IMR-90 (cell line): ENCODE results near the gene RAB14. TPM values are rescaled to one million over a fixed set of nuclear protein-coding genes. Genes with fewer than 3 reads are reported as not detected.
A peak's percentile ranks its signal among the peaks of the same experiment; 100 is the strongest.
"Not testable (repeated sequence)": the region's sequence is repeated elsewhere in the genome, so short reads cannot be mapped to it uniquely, and the experiment has no call there.

Experiments used
- ATAC-seq: fragments of 200-7000 bp; cut with Tn5 transposase; 2 replicates; pipeline ENCODE4 v1.9.1; 2020; ENCODE audit warnings: low read depth, mild to moderate bottlenecking, moderate library complexity
- BruUV-seq: library from RNA; stranded (reverse); fragments of 400-500 nt; replicated peaks from 2 replicates; lab custom pipeline; 2021; lab: Mats Ljungman, UMichigan
- CTCF ChIA-PET: fragments of 300-600 bp; formaldehyde crosslinking; extraction: SDS; loops from one replicate; lab custom pipeline; 2021; ENCODE audit warnings: antibody characterized with exemption; lab: Yijun Ruan, JAX
- POLR2A ChIA-PET: fragments of 300-600 bp; sonication (Branson Sonifier 250); formaldehyde crosslinking; loops from one replicate; lab custom pipeline; 2022; ENCODE audit warnings: antibody characterized with exemption; ENCODE audit not compliant: unreplicated experiment; lab: Charles Lee
- DNase-seq: peaks from one replicate; pipeline ENCODE4 v3.0.0; 2013
- H2AFZ ChIP-seq: replicated peaks from 2 replicates; pipeline ENCODE3; 2013; ENCODE audit warnings: low read length, mild to moderate bottlenecking; ENCODE audit not compliant: poor library complexity
- H2AK5ac ChIP-seq: 2 replicates; pipeline ENCODE4 v1.6.1; 2013; ENCODE audit warnings: low read depth, low read length, inconsistent platforms
- H2AK9ac ChIP-seq: replicated peaks from 2 replicates; pipeline ENCODE3; 2013; ENCODE audit warnings: mild to moderate bottlenecking, low read depth, low read length, moderate library complexity; ENCODE audit not compliant: poor library complexity
- H2BK120ac ChIP-seq: 2 replicates; pipeline ENCODE4 v1.6.1; 2013; ENCODE audit warnings: low read depth, low read length, inconsistent platforms
- H2BK15ac ChIP-seq: 3 replicates; pipeline ENCODE4 v1.6.1; 2013; ENCODE audit warnings: low read depth, low read length, inconsistent platforms
- H2BK20ac ChIP-seq: 2 replicates; pipeline ENCODE4 v1.6.1; 2013; ENCODE audit warnings: low read depth, mild to moderate bottlenecking, inconsistent platforms, low read length, moderate library complexity
- H2BK5ac ChIP-seq: 2 replicates; pipeline ENCODE4 v1.6.1; 2013; ENCODE audit warnings: mild to moderate bottlenecking, low read depth, low read length, inconsistent platforms; ENCODE audit not compliant: poor library complexity, severe bottlenecking
- H3K14ac ChIP-seq: replicated peaks from 2 replicates; pipeline ENCODE4 v1.6.1; 2013; ENCODE audit warnings: low read depth, low read length, inconsistent platforms
- H3K18ac ChIP-seq: 2 replicates; pipeline ENCODE4 v1.6.1; 2013; ENCODE audit warnings: low read depth, low read length, control low read depth
- H3K23ac ChIP-seq: 2 replicates; pipeline ENCODE4 v1.6.1; 2013; ENCODE audit warnings: low read depth, low read length, inconsistent platforms
- H3K27ac ChIP-seq: 2 replicates; pipeline ENCODE4 v1.5.1; 2013; ENCODE audit warnings: mild to moderate bottlenecking, control low read depth, low read length; ENCODE audit not compliant: insufficient read depth
- H3K27me3 ChIP-seq: 2 replicates; pipeline ENCODE4 v1.6.1; 2013; ENCODE audit warnings: low read length; ENCODE audit not compliant: control insufficient read depth, insufficient read depth
- H3K36me3 ChIP-seq: 2 replicates; pipeline ENCODE4 v1.6.1; 2013; ENCODE audit warnings: low read length, mixed read lengths; ENCODE audit not compliant: control insufficient read depth, insufficient read depth
- H3K4ac ChIP-seq: 2 replicates; pipeline ENCODE4 v1.6.1; 2013; ENCODE audit warnings: low read depth, low read length, inconsistent platforms
- H3K4me1 ChIP-seq: 2 replicates; pipeline ENCODE4 v1.6.1; 2013; ENCODE audit warnings: low read length, mixed read lengths; ENCODE audit not compliant: control insufficient read depth, insufficient read depth
- H3K4me2 ChIP-seq: 2 replicates; pipeline ENCODE4 v1.6.1; 2013; ENCODE audit warnings: low read depth, mild to moderate bottlenecking, control low read depth, low read length, moderate library complexity
- H3K4me3 ChIP-seq: 2 replicates; pipeline ENCODE4 v1.5.1; 2013; ENCODE audit warnings: low read depth, mild to moderate bottlenecking, control low read depth, low read length, moderate library complexity; ENCODE audit not compliant: insufficient read depth
- H3K56ac ChIP-seq: 2 replicates; pipeline ENCODE4 v1.6.1; 2013; ENCODE audit warnings: low read length, inconsistent platforms; ENCODE audit not compliant: insufficient read depth; ENCODE audit errors: extremely low read depth
- H3K79me1 ChIP-seq, 2 experiments: 2 replicates each; pipeline ENCODE4 v1.6.1; 2013; ENCODE audit warnings: low read length in 2 of 2, inconsistent platforms in 1 of 2, low read depth in 1 of 2
- H3K9ac ChIP-seq: 2 replicates; pipeline ENCODE4 v1.6.1; 2013; ENCODE audit warnings: low read depth, low read length, control low read depth
- H3K9me1 ChIP-seq: 2 replicates; pipeline ENCODE4 v1.6.1; 2013; ENCODE audit warnings: low read length, inconsistent platforms; ENCODE audit not compliant: insufficient read depth
- H3K9me3 ChIP-seq: 2 replicates; pipeline ENCODE4 v1.6.1; 2013; ENCODE audit warnings: low read length; ENCODE audit not compliant: control insufficient read depth, insufficient read depth
- H4K20me1 ChIP-seq: 2 replicates; pipeline ENCODE4 v1.6.1; 2013; ENCODE audit warnings: low read length, inconsistent platforms; ENCODE audit not compliant: insufficient read depth
- H4K5ac ChIP-seq: 2 replicates; pipeline ENCODE4 v1.6.1; 2013; ENCODE audit warnings: mild to moderate bottlenecking, low read depth, low read length, control low read depth
- H4K8ac ChIP-seq, 2 experiments: 2 replicates each; pipeline ENCODE4 v1.6.1; 2013; ENCODE audit warnings: low read depth in 2 of 2, low read length in 2 of 2, control low read depth in 1 of 2, inconsistent platforms in 1 of 2
- H4K91ac ChIP-seq: 2 replicates; pipeline ENCODE4 v1.6.1; 2013; ENCODE audit warnings: low read depth, low read length, inconsistent platforms; ENCODE audit not compliant: insufficient read depth
- CEBPB ChIP-seq: IDR thresholded peaks from 2 replicates; pipeline ENCODE4 v1.6.1; 2012; ENCODE audit warnings: low read depth, low read length, improper control_type of control experiment
- SMC3 ChIP-seq: fragments of 150-350 bp; IDR thresholded peaks from 2 replicates; pipeline ENCODE4 v1.6.1; 2016; ENCODE audit warnings: low read depth, mild to moderate bottlenecking, antibody characterized with exemption, low read length, moderate library complexity
- WGBS, 2 experiments: methylation state at CpG; one replicate each; pipeline versions ENCODE4 v1.1.5 to v1.1.7; 2013; ENCODE audit warnings: missing lambda C conversion rate in 2 of 2; ENCODE audit not compliant: insufficient read length in 1 of 2; ENCODE audit errors: extremely low coverage in 2 of 2; 5-methylcytosine and 5-hydroxymethylcytosine counted together
- dilution Hi-C: fragments of 300-500 bp; cut with HindIII; formaldehyde crosslinking; loops from one replicate; pipeline ENCODE4 v1.14.3; 2018; ENCODE audit warnings: low sequenced_read_pairs; ENCODE audit not compliant: unreplicated experiment
- in situ Hi-C: fragments of 300-500 bp; cut with MboI; formaldehyde crosslinking; loops from 3 replicates; pipeline ENCODE4 v1.14.3; 2019; ENCODE audit warnings: low sequenced_read_pairs, inconsistent platforms, mixed read lengths
- intact Hi-C: fragments of 100-400 bp; cut with micrococcal nuclease; formaldehyde crosslinking; loops from 2 replicates; pipeline ENCODE4 v1.10.0; 2022
- polyA plus RNA-seq, 3 experiments: library from polyadenylated mRNA; depleted of rRNA; stranded (reverse); fragments of >200 nt; gene quantifications; 2 replicates each; pipeline ENCODE4 v1.2.3, GENCODE V29; 2012; ENCODE audit warnings: low replicate concordance in 1 of 3
- total RNA-seq: library from RNA; depleted of rRNA; stranded (reverse); fragments of >200 nt; gene quantifications from 2 replicates; pipeline ENCODE4 v1.2.3, GENCODE V29; 2012

Gene RAB14
- total and polyA plus RNA-seq, 2 of the 4 experiments (the other 2 are of a cell fraction) = 20.1 to 29.3 TPM

- no peak overlapping the region for H2AK5ac ChIP-seq
- H3K27me3 ChIP-seq = no peaks in the 10 kb centered on the region
- H3K36me3 ChIP-seq = peaks cover 19% of the 10 kb centered on the region
- H3K23ac ChIP-seq = no peak overlapping the region; the same call in 1 of the 2 replicates
- H3K79me1 ChIP-seq = peaks cover 30 to 59% of the 10 kb centered on the region in 2 experiments
- no peak overlapping the region for H3K4me2 ChIP-seq
- H2BK20ac ChIP-seq = no peak overlapping the region
- no peak overlapping the region; the same call in 1 of the 2 replicates for H4K5ac ChIP-seq
- no peak overlapping the region for H4K8ac ChIP-seq
- TF ChIP-seq CEBPB (peak; percentile 29; the same call in 1 of the 2 replicates), SMC3 (no peak)
- no peak overlapping the region for H3K18ac ChIP-seq
- H3K14ac ChIP-seq = no peak overlapping the region
- no peak overlapping the region for H2AK9ac ChIP-seq
- in situ Hi-C loops = no loop called here
- dilution Hi-C loops = no loop called here
- H3K9me1 ChIP-seq = no peaks in the 10 kb centered on the region
- no peak overlapping the region for H3K4ac ChIP-seq
- H3K9ac ChIP-seq = no peak overlapping the region
- intact Hi-C loops = no loop called here
- no peak overlapping the region for H2AFZ ChIP-seq
- no peak overlapping the region for H3K4me3 ChIP-seq
- H2BK120ac ChIP-seq = no peak overlapping the region
- H3K4me1 ChIP-seq = peaks cover 9% of the 10 kb centered on the region
- H2BK5ac ChIP-seq = no peak overlapping the region
- CTCF ChIA-PET = interaction anchor here (1.3 kb wide), 1 partner anchor 11 kb away, joined by 3 read pairs; no protein-coding TSS in a partner anchor
- no peak for DNase-seq
- H3K9me3 ChIP-seq = no peaks in the 10 kb centered on the region
- no peak overlapping the region for H3K56ac ChIP-seq
- no TSS peak for BruUV-seq
- no peak overlapping the region for H4K91ac ChIP-seq
- 100% methylated on average over 2 of the region's 3 CpGs; no CpG with 5 or more reads in 1 of the 2 experiments for WGBS, 2 experiments
- H2BK15ac ChIP-seq = no peak overlapping the region
- POLR2A ChIA-PET = no interaction called here
- no peak overlapping the region for H3K27ac ChIP-seq
- no peak for ATAC-seq
- peaks cover 33% of the 10 kb centered on the region; the same call in 1 of the 2 replicates for H4K20me1 ChIP-seq
Observed at GRCh38 chr9:121179930-121180681, 21.6 kb downstream of the RAB14 start.

- H2AFZ ChIP-seq, H3K4me2 ChIP-seq, H3K9ac ChIP-seq, POLR2A ChIA-PET, H2AK9ac ChIP-seq, dilution Hi-C loops, intact Hi-C loops, DNase-seq, in situ Hi-C loops, H2BK20ac ChIP-seq, H3K9me3 ChIP-seq, BruUV-seq, H3K4me3 ChIP-seq, H3K4ac ChIP-seq, H3K18ac ChIP-seq, H4K8ac ChIP-seq, CTCF ChIA-PET, ATAC-seq, H3K23ac ChIP-seq, H3K27ac ChIP-seq, H3K27me3 ChIP-seq, H4K5ac ChIP-seq, H2BK120ac ChIP-seq, H3K9me1 ChIP-seq, H2BK15ac ChIP-seq, H3K4me1 ChIP-seq, H2BK5ac ChIP-seq, H4K91ac ChIP-seq, H3K56ac ChIP-seq, H3K14ac ChIP-seq, H2AK5ac ChIP-seq: not testable (repeated sequence)
- H3K36me3 ChIP-seq = peaks cover 22% of the 10 kb centered on the region
- peaks cover 30 to 57% of the 10 kb centered on the region in 2 experiments for H3K79me1 ChIP-seq
- peaks cover 30% of the 10 kb centered on the region; the same call in 1 of the 2 replicates for H4K20me1 ChIP-seq
- WGBS, 2 experiments = no CpG with 5 or more reads among the region's 1 CpG
Observed at GRCh38 chr9:121179373-121179721, 22.3 kb downstream of the RAB14 start.
